SK-N-SH (cell line): ENCODE data around the gene RAPGEF1. TPM values are rescaled to one million over a fixed set of nuclear protein-coding genes. Genes with fewer than 3 reads are reported as not detected.

Experiments
- CTCF ChIA-PET: fragments of 300-600, 350-600 bp; formaldehyde crosslinking; extraction: SDS; loops from one replicate; lab custom pipeline; 2021; lab: Yijun Ruan, JAX
- POLR2A ChIA-PET: fragments of 350-600 bp; sonication (Branson Sonifier 250); formaldehyde crosslinking; extraction: SDS; loops from one replicate; lab custom pipeline; 2020; ENCODE audit warnings: antibody characterized with exemption, inconsistent platforms; lab: Yijun Ruan, JAX
- DNase-seq: peaks from one replicate; pipeline ENCODE4 v3.0.0; 2012
- H2AFZ ChIP-seq: fragments of 200-600 bp; sonication (generic); 2 replicates; pipeline ENCODE4 v1.8.1; 2016; ENCODE audit warnings: antibody characterized with exemption, mild to moderate bottlenecking, low read depth
- H3F3A ChIP-seq: fragments of 200-600 bp; sonication (generic); replicated peaks from 2 replicates; pipeline ENCODE3; 2016; ENCODE audit warnings: antibody characterized with exemption, mild to moderate bottlenecking; ENCODE audit not compliant: insufficient read depth
- H3K27ac ChIP-seq, 2 experiments: fragments of 200-500 bp in 1 of 2; fragments of 200-600 bp in 1 of 2; sonication (Bioruptor generic) in 1 of 2; sonication (generic), shearing (Covaris generic) in 1 of 2; 2 replicates each; pipeline versions ENCODE4 v1.5.1 to v1.6.1; 2014 to 2016; ENCODE audit warnings: low read depth in 2 of 2, inconsistent platforms in 1 of 2, low read length in 1 of 2, mild to moderate bottlenecking in 1 of 2, mixed read lengths in 1 of 2
- H3K27me3 ChIP-seq: fragments of 200-600 bp; sonication (generic), shearing (Covaris generic); 2 replicates; pipeline ENCODE4 v1.6.1; 2016; ENCODE audit warnings: mixed run types; ENCODE audit not compliant: insufficient read depth
- H3K36me3 ChIP-seq, 2 experiments: fragments of 200-500 bp in 1 of 2; fragments of 200-600 bp in 1 of 2; sonication (Bioruptor generic) in 1 of 2; sonication (generic) in 1 of 2; replicated peaks in 1 of 2; 2 replicates each; pipeline versions ENCODE3 to v1.5.1; 2014 to 2016; ENCODE audit warnings: low read length in 1 of 2, mild to moderate bottlenecking in 1 of 2; ENCODE audit not compliant: insufficient read depth in 2 of 2, control insufficient read depth in 1 of 2
- H3K4me1 ChIP-seq, 2 experiments: fragments of 200-500 bp in 1 of 2; fragments of 200-600 bp in 1 of 2; sonication (Bioruptor generic) in 1 of 2; sonication (generic), shearing (Covaris generic) in 1 of 2; 2 replicates each; pipeline versions ENCODE4 v1.5.1 to v1.6.1; 2014 to 2016; ENCODE audit warnings: low read depth in 1 of 2, low read length in 1 of 2, mixed run types in 1 of 2; ENCODE audit not compliant: insufficient read depth in 2 of 2, control insufficient read depth in 1 of 2
- H3K4me2 ChIP-seq: fragments of 200-600 bp; sonication (generic), shearing (Covaris generic); 2 replicates; pipeline ENCODE4 v1.6.1; 2017; ENCODE audit warnings: mixed run types
- H3K4me3 ChIP-seq, 2 experiments: fragments of 200-500 bp in 1 of 2; fragments of 200-600 bp in 1 of 2; sonication (Bioruptor generic) in 1 of 2; sonication (generic), shearing (Covaris generic) in 1 of 2; 2 replicates each; pipeline versions ENCODE4 v1.5.1 to v1.8.1; 2014 to 2016; ENCODE audit warnings: low read depth in 2 of 2, inconsistent platforms in 1 of 2, low read length in 1 of 2, mild to moderate bottlenecking in 1 of 2, mixed read lengths in 1 of 2, moderate library complexity in 1 of 2
- H3K79me2 ChIP-seq: fragments of 200-600 bp; sonication (generic); 2 replicates; pipeline ENCODE4 v1.8.1; 2017; ENCODE audit warnings: mild to moderate bottlenecking; ENCODE audit not compliant: insufficient read depth
- H3K9ac ChIP-seq: fragments of 200-600 bp; sonication (generic); 2 replicates; pipeline ENCODE4 v1.6.1; 2017; ENCODE audit warnings: mixed run types
- H3K9me2 ChIP-seq: fragments of 200-600 bp; sonication (generic); 2 replicates; pipeline ENCODE4 v1.6.1; 2017; ENCODE audit warnings: mixed run types
- H3K9me3 ChIP-seq: fragments of 200-600 bp; sonication (generic); 2 replicates; pipeline ENCODE4 v1.6.1; 2017; ENCODE audit warnings: mixed run types, mild to moderate bottlenecking, moderate library complexity
- H4K20me1 ChIP-seq: fragments of 200-600 bp; sonication (generic); 2 replicates; pipeline ENCODE4 v1.6.1; 2017; ENCODE audit warnings: mild to moderate bottlenecking, mixed run types; ENCODE audit not compliant: insufficient read depth
- FOSL2 ChIP-seq: IDR thresholded peaks from 2 replicates; pipeline ENCODE4 v1.4.0; 2012; ENCODE audit warnings: low read depth, mild to moderate bottlenecking, moderate library complexity, borderline replicate concordance
- GATA2 ChIP-seq: sonication (generic); formaldehyde crosslinking; IDR thresholded peaks from 2 replicates; pipeline ENCODE4 v1.5.0; 2020; ENCODE audit warnings: mild to moderate bottlenecking, missing genetic modification reagents
- MXI1 ChIP-seq: IDR thresholded peaks from 2 replicates; pipeline ENCODE4 v1.6.1; 2012; ENCODE audit warnings: mild to moderate bottlenecking, low read depth, low read length, improper control_type of control experiment
- NFIC ChIP-seq: IDR thresholded peaks from 2 replicates; pipeline ENCODE4 v1.4.0; 2012; ENCODE audit warnings: borderline replicate concordance
- POLR2AphosphoS5 ChIP-seq: IDR thresholded peaks from 2 replicates; pipeline ENCODE4 v1.6.1; 2012; ENCODE audit warnings: low read depth, low read length
- SMC3 ChIP-seq: IDR thresholded peaks from 2 replicates; pipeline ENCODE4 v1.6.1; 2012; ENCODE audit warnings: low read depth, low read length, improper control_type of control experiment
- TAF1 ChIP-seq: IDR thresholded peaks from 2 replicates; pipeline ENCODE4 v1.6.1; 2012; ENCODE audit warnings: low read depth, mild to moderate bottlenecking, low read length, moderate library complexity, borderline replicate concordance
- TCF12 ChIP-seq: IDR thresholded peaks from 2 replicates; pipeline ENCODE4 v1.4.0; 2012
- WGBS: methylation state at CpG from one replicate; pipeline ENCODE4 v1.1.6; 2017; ENCODE audit warnings: low lambda C conversion rate; 5-methylcytosine and 5-hydroxymethylcytosine counted together
- polyA plus RNA-seq, 3 experiments: library from polyadenylated mRNA; depleted of rRNA; stranded (reverse); fragments of >200 nt; gene quantifications; 2 replicates each; pipeline ENCODE4 v1.2.3, GENCODE V29; 2012
- TF ChIP-seq, protein P1 (sequence below): IDR thresholded peaks from 2 replicates; pipeline ENCODE4 v1.4.0; 2012; ENCODE audit warnings: low read depth
- TF ChIP-seq, protein P2 (sequence below): fragments of 150-350 bp; IDR thresholded peaks from 2 replicates; pipeline ENCODE4 v1.6.1; 2017; ENCODE audit warnings: antibody characterized with exemption, low read length, low read depth, borderline replicate concordance
- TF ChIP-seq, protein P3 (sequence below): IDR thresholded peaks from 2 replicates; pipeline ENCODE4 v1.4.0; 2012; ENCODE audit warnings: low read depth, borderline replicate concordance

RAPGEF1 gene
- polyA plus RNA-seq, 1 of the 3 experiments (the other 2 are of a cell fraction): 26.2 TPM

DNA sequence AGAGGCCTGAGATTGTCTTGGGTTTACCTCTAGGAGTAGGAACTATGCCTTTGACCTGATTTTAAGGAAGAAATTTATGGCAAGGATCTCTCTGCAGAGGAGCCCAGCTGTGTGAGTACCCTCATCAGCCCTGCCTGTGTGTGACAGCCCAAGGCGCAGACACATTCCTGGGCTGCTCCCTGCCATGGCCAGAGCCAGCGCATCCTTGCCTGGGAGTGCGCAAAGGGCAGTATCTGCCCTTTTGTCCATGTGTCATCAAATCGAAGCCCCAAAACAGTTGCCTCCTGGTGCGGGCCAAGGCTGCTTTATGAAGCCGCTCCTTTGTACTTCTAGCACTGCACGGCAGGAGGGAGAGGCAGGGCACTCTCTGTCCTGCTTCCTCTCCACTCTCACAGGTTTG, 142.6 kb downstream of the RAPGEF1 start:
- TF ChIP-seq MXI1 (no peak), GATA2 (CRISPR knock-in tag) (no peak), NFIC (no peak), POLR2AphosphoS5 (no peak), TCF12 (no peak), TAF1 (no peak), FOSL2 (no peak)
- TF ChIP-seq, all 33 proteins: peak for 0
- Histone ChIP-seq H3K79me2 (no peaks in the 10 kb centered on the region), H3K27me3 (no peaks in the 10 kb centered on the region), H3F3A (no peaks in the 10 kb centered on the region), H2AFZ (no peak overlapping the region), H3K4me3 (no peak overlapping the region), H3K9ac (no peak overlapping the region), H3K9me3 (no peaks in the 10 kb centered on the region), H3K4me2 (no peak overlapping the region), H3K27ac (no peak overlapping the region), H4K20me1 (no peaks in the 10 kb centered on the region), H3K36me3 (peaks cover 3 to 47% of the 10 kb centered on the region in 2 experiments), H3K4me1 (no peaks in the 10 kb centered on the region), H3K9me2 (no peaks in the 10 kb centered on the region)
- ChIA-PET POLR2A (no interaction called here), CTCF (interaction anchor here (1.0 to 1.6 kb wide), 2 partner anchors 71 to 143 kb away, joined by 3 to 5 read pairs; partner anchors contain the start of gene RAPGEF1)
- no peak for DNase-seq
- 92% methylated on average over 7 of the region's 7 CpGs for WGBS

DNA sequence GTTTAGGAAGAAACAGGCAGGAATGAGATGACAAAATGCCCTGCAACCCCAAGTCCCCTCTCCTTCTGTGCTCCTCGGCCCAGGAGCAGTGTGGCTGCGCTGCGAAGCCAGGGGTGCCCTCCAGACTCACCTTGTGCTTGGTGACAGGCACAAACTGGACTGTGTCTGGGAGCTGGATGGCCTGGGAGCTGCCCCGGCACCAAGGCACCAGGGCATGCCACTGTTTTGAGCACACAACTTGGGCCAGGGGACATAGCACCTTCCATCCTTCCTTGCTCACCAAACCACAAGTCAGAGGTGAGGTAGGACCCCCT, 143.5 kb downstream of the RAPGEF1 start:
- Histone ChIP-seq H3K4me1 (no peaks in the 10 kb centered on the region), H3K27ac (no peak overlapping the region), H3K4me3 (no peak overlapping the region), H3K9ac (no peak overlapping the region), H3K9me3 (no peaks in the 10 kb centered on the region), H3K4me2 (no peak overlapping the region), H3K36me3 (peaks cover 3 to 47% of the 10 kb centered on the region in 2 experiments), H3K79me2 (no peaks in the 10 kb centered on the region)
- no peak for DNase-seq
- 100% methylated on average over 1 of the region's 4 CpGs for WGBS
- ChIA-PET POLR2A (no interaction called here), CTCF (no interaction called here)
- TF ChIP-seq, protein P1, sequence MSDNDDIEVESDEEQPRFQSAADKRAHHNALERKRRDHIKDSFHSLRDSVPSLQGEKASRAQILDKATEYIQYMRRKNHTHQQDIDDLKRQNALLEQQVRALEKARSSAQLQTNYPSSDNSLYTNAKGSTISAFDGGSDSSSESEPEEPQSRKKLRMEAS: no peak
- TF ChIP-seq, protein P2, sequence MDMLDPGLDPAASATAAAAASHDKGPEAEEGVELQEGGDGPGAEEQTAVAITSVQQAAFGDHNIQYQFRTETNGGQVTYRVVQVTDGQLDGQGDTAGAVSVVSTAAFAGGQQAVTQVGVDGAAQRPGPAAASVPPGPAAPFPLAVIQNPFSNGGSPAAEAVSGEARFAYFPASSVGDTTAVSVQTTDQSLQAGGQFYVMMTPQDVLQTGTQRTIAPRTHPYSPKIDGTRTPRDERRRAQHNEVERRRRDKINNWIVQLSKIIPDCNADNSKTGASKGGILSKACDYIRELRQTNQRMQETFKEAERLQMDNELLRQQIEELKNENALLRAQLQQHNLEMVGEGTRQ: no peak
- TF ChIP-seq SMC3 (no peak), NFIC (no peak)
- TF ChIP-seq, protein P3, sequence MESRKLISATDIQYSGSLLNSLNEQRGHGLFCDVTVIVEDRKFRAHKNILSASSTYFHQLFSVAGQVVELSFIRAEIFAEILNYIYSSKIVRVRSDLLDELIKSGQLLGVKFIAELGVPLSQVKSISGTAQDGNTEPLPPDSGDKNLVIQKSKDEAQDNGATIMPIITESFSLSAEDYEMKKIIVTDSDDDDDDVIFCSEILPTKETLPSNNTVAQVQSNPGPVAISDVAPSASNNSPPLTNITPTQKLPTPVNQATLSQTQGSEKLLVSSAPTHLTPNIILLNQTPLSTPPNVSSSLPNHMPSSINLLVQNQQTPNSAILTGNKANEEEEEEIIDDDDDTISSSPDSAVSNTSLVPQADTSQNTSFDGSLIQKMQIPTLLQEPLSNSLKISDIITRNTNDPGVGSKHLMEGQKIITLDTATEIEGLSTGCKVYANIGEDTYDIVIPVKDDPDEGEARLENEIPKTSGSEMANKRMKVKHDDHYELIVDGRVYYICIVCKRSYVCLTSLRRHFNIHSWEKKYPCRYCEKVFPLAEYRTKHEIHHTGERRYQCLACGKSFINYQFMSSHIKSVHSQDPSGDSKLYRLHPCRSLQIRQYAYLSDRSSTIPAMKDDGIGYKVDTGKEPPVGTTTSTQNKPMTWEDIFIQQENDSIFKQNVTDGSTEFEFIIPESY: no peak
- TF ChIP-seq, all 33 proteins: peak for 0
- Histone ChIP-seq H2AFZ (no peak overlapping the region), H3F3A (no peaks in the 10 kb centered on the region), H4K20me1 (no peaks in the 10 kb centered on the region), H3K9me2 (no peaks in the 10 kb centered on the region), H3K27me3 (no peaks in the 10 kb centered on the region)
